Activated CD4-positive, alpha-beta T cell treated with anti-CD3 and anti-CD28 coated beads for 1 hour (primary cell): ENCODE data around the gene COX6A2.
A peak's percentile ranks its signal among the peaks of the same experiment; 100 is the strongest.

Experiments used
- DNase-seq: peaks from one replicate; pipeline ENCODE4 v3.0.0-alpha.2; 2020

Gene COX6A2

DNA sequence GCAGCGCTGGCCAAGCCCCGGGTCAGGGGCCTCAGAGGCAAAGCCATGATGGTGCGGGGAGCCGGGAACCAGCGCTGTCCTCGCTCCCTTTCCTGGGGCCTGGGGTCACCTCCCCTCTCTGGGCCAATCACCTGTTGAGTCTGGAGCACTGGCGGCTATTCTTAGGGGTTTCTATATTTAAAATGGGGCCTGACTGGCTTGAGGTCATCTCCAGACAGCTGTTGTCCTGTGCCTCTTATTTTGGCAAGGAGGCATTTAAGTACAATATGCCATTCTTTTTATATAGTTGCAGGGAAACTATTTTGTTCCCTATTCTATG is at the start of gene COX6A2:
TSS of gene COX6A2 (minus strand) at position 82 of the 319 bp plus-strand sequence. CDS start at position 47, 35 bp downstream.
- no peak for DNase-seq

DNA sequence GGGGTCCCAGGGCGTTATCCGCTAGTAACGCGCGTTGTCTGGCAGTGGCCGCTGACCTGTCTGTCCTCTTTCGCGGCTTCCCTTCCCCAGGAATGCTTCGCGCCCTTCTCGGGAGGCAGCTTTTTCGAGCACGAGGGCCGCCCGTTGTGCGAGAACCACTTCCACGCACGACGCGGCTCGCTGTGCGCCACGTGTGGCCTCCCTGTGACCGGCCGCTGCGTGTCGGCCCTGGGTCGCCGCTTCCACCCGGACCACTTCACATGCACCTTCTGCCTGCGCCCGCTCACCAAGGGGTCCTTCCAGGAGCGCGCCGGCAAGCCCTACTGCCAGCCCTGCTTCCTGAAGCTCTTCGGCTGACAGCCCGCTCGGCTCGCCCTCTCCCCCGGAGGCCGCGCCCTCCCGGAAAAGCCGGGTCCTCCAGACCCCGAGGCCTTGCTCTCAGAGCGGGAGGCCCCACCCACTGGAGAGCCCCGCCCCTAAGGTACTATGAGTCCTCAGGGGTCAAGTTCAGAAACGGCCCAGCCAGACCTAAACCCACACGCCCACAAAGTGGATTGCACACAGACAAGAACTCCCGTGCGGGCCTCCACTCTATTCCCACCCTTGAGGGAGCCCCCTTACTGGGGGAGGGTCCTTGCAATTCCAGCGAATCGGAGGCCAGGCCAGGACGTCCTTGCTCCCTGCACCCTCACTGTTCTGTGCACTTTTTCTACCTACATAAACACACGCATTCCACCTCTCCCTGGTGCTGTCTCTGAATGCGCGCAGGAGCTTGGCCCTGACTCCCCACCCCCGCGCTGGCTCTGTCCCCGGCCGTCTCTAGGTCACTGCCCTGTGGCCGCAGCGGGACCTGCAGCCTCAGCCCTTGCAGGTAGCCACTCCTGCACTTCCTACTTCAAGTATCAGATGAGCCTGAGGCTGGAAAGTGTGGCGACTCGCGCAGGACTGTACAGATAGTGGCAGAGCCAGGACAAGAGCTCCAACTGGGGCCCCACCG is 49.4 kb upstream of the COX6A2 start:
- DNase-seq: no peak

DNA sequence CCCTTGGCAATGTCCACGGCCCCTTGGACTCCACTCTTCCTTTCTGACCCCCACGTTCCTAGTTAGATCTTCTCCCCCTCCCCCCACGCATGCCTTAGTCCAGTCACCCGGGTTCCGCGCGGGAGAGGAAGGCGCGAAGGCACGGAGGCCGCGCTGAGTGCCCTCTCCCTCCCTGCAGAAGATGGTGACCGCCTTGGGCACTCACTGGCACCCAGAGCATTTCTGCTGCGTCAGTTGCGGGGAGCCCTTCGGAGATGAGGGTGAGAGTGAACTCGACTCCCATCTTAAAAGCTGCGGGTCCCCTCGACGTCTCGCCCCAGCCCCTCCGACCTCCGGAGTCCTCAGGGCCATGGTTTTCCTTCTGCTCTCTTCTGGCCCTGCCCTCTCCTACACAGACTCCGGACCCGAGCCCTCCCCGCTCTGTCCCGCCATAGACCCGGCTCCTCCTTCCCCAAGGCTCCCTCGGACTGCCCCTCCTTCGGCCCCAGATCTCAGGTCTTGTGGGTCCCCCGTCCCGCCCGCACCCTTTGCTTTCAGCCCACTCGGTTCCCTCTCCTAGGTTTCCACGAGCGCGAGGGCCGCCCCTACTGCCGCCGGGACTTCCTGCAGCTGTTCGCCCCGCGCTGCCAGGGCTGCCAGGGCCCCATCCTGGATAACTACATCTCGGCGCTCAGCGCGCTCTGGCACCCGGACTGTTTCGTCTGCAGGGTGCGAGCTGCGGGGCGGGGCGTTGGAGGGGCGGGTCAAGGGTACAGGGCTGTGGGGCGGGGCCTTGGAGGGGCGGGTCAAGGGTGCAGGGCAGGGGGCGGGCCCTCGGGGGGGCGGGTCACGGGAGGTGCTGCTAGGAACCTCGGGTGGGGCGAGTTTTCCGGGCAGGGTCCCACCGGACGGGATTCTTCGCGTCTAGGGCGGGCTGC is 48.4 kb upstream of the COX6A2 start:
- peak; percentile 79 for DNase-seq

DNA sequence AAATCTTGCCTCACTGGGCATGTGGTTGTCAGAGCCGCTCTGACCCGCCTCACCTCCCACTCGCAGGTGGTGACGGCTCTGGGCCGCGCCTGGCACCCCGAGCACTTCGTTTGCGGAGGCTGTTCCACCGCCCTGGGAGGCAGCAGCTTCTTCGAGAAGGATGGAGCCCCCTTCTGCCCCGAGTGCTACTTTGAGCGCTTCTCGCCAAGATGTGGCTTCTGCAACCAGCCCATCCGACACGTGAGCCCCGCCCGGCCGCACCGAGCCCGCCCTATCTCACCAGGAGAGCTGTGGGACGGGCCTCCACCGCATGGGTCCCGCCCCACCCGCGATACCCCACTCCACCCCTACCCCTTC is 47.8 kb upstream of the COX6A2 start:
- no peak for DNase-seq

DNA sequence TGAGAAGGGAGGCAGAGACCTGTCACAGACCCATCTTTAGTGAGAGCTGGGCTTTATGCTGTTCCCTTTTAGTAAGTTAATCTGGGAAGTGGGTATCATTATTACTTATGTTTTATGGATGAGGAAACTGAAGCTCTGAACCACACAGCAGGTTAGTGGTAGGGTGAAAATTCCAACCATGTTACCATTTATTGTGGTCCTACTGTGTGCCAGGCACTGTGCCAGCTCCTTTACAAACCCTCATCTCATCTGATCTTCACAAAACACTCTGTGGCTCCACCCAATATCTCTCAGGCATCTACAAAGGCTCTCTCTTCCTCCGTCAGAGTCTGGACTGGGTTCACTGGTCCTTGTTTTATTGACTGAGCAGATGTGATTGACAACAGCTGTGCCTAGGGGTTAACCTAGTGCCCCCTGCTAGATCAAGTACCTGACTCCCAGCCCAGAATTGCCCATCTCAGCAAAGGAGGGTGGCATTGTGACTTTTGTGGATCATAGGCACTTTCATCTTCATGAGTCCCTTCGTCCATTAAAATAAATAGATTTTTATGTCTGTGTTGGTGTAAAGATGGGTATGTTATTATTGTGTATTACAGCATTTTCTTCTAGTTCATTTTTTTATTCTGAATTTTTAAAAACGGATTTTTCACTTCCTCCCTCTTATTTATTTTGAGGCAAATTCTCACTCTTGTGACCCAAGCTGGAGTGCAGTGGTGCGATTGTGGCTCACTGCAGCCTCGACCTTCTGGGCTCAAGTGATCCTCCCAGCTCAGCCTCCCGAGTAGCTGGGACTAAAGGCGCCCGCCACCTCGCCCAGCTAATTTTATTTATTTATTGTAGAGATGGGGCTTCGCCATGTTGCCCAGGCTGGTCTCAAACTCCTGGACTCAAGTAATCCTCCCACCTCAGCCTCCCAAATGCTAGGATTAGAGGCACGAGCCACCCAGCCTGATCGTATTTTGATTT is 46.9 kb upstream of the COX6A2 start:
- DNase-seq: no peak

DNA sequence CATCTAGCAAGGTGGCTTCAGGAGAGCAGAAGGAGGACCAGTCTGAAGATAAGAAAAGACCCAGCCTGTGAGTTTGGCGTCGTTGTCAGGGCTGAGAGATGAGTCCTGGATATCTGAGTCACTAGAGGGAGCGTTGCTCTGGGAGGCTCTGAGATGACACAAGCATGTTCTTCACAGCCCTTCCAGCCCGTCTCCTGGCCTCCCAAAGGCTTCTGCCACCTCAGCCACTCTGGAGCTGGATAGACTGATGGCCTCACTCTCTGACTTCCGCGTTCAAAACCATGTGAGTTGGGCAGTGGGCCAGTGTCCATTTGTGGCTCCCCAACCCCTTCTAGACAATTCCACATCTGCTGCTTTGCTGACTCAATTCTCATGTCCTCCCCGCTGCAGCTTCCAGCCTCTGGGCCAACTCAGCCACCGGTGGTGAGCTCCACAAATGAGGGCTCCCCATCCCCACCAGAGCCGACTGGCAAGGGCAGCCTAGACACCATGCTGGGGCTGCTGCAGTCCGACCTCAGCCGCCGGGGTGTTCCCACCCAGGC is 46.1 kb upstream of the COX6A2 start:
- no peak for DNase-seq

DNA sequence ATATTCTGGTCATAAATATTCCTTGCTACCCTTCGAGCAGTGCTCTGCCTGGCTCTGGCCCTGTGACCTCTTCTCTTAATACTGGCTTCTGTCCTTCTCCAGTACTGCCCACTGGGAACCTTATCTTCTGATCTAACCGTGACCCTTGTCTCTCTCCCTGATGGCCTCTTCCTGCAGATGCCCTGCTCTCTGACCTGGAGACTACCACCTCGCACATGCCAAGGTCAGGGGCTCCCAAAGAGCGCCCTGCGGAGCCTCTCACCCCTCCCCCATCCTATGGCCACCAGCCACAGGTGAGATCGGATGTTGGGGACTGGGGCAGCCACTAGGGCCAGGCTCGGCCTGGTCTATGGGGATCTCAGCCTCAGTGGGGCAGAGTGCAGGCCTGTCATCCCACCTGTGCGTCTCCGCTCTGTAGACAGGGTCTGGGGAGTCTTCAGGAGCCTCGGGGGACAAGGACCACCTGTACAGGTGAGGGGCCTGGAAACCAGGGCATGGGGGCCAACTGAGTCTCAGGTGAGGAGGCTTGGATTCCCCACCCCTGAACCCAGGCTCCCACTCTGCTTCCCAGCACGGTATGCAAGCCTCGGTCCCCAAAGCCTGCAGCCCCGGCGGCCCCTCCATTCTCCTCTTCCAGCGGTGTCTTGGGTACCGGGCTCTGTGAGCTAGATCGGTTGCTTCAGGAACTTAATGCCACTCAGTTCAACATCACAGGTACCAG is 45.3 kb upstream of the COX6A2 start:
- DNase-seq: no peak

DNA sequence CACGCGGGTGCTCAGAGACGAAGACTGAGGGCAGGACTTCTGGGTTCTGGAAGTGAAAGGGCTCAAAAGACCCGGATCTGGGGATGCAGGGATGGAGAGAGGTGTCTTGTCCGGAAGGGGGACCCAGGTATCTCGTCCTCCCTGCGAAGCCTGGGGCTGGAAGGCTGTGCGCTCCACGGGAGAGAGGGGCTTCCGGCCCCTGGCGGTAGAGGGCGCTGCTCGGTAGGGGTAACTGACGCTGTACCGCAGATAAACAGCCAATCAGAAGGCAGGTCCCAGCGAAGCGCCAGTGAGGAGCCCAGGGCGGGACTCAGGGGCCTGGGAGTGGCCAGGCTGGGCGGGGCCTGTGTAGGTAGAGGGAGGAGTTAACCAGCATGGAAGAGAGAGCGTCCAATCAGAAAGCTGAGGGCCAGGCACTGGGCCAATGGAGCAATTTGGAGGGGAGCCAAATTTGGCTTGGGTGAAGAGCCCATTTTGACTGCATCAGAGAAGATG is 44.6 kb upstream of the COX6A2 start:
- no peak for DNase-seq

DNA sequence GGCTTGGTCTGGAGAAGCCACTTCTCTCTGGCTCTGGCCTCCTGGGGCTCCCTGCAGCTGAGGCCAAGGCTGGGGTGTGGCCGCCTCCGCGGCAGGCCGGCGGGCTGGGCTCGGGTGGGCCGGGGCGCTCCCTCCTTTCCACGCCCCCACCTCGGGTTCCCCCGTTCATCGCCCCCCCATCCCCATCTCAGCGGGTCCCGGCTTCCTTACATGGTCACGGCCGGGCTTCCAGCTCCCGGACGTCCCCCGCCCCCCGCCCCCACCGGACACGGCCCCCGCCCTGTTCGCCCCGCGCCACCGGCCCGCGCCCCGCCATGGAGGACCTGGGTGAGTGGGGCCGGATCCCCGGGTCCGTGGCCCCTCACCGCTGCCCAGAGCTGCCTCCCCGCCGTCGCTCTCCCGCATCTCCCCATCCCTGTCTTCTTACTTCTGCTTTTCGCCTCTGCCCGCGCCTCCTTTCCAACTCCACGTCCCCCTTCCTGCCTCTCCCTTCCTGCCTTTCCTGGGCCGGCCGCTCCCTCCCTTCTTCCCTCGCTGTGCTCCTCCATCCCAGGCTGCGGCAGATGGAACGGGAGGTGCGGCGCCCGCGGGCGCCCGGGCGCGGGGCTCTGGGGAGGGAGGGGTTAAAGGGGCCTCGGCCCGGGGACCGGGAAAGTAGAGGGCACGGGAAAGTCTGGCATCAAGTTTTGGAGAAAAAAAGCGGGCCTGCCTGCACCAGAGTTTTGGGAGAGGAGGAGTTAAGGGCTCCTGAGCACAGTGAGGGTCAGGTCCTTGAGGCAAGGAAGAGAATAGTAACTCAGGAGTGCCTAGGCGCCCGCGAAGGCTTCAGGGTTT is 43.9 kb upstream of the COX6A2 start, which contains the start of gene TGFB1I1:
TSS of gene TGFB1I1 (plus strand) at position 278 of the 834 bp plus-strand sequence. CDS start at position 315, 37 bp downstream.
- DNase-seq: no peak

DNA sequence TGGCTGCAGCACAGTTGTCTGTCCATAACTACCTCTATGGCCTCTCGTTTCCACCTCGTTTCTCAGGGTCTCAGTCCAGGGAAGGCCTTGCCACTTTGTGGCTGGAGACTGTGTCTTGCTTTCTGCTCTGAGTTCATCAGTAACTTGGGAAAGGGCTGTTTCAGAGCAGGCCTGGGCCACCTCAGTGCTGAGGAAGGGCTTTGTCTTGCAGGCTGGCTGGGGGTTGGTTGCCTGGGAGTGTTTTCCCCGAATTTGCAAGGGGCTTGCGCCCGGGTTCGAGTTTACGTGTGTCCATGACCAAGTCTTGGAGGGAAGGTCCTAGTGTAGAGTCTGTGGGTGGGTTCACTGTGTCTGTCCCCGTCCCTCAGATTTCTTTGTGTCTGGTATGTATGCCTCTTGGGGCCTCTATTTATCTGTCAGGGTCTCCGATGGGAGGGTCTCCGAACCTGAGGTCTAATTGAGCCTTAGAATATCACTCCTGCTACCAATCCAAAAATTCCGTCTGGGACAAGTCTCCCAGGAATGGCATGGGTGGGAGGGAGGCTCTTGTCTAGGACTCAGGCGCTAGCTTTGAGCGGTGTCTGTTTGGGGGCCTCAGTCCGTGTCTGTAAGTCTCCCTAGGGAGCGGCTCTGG is 43.2 kb upstream of the COX6A2 start:
- no peak for DNase-seq

DNA sequence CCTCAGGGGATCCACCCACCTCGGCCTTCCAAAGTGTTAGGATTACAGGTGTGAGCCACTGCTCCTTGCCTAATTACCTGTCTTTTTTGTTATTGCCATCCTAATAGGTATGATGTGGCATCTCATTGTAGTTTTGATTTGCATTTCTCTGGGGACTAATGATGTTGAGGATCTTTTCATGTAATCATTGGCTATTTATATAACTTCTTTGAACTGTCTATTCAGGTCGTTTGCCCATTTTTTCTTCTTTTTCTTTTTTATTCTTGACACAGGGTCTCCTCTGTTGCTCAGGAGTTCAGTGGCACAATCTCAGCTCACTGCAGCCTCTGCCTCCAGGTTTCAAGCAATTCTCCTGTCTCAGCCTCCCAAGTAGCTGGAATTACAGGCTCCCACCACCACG is 42.5 kb upstream of the COX6A2 start:
- no peak for DNase-seq

DNA sequence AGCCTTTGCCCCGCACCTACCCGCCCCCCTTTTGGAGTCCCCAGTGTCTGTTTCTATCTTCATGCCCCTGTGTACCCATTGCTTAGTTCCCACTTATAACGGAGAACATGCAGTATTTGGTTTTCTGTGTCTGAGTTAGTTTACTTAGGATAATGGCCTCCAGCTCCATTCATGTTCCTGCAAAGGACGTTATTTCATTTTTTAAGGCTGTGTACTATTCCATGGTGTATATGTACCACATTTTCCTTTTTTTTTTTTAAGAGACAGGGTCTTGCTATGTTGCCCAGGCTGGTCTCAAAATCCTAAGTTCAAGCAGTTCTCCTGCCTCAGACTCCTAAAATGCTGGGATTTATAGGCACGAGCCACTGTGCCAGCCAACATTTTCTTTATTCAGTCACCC is 39.7 kb upstream of the COX6A2 start:
- no peak for DNase-seq

DNA sequence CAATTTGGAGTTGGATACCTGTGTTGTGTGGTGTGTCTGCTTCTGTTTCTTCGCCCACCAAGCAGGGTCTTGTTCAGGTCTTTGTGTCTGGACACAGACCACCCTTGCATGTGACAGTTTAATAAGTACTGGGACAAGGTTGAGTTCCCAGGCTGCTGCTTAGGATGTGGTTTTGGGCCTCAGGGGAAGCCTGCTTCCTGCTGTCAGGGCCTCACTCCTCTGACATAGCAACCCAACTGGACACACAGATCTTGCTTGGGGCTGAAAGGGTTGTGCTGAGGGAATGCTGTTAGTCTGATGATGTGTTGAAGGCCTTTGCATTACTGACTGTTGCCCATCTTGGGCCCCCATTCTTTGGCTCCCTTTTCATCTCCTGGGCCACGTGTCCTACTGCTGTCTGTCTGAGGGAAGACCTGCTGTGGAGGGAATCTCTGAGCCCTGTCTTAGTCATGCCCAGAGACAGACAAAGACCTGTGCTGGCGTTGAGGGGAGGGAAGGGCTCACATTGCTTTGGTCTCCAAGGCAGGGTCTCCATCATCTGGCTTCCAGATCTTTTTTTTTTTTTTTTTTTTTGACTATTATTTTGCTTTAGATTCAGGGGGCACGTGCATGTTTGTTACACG is 39.1 kb upstream of the COX6A2 start:
- no peak for DNase-seq

DNA sequence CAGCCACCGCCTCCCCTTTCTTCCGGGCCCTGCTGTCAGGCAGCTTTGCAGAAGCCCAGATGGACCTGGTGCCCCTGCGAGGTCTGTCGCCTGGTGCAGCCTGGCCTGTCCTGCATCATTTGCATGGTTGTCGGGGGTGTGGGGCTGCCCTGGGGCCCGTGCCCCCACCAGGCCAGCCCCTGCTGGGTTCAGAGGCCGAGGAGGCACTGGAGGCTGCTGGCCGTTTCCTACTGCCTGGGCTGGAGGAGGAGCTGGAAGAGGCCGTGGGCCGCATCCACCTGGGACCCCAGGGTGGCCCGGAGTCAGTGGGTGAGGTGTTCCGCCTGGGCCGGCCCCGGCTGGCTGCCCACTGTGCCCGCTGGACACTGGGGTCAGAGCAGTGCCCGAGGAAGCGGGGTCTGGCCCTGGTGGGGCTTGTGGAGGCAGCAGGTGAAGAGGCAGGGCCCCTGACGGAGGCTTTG is 38.3 kb upstream of the COX6A2 start:
- DNase-seq: no peak

DNA sequence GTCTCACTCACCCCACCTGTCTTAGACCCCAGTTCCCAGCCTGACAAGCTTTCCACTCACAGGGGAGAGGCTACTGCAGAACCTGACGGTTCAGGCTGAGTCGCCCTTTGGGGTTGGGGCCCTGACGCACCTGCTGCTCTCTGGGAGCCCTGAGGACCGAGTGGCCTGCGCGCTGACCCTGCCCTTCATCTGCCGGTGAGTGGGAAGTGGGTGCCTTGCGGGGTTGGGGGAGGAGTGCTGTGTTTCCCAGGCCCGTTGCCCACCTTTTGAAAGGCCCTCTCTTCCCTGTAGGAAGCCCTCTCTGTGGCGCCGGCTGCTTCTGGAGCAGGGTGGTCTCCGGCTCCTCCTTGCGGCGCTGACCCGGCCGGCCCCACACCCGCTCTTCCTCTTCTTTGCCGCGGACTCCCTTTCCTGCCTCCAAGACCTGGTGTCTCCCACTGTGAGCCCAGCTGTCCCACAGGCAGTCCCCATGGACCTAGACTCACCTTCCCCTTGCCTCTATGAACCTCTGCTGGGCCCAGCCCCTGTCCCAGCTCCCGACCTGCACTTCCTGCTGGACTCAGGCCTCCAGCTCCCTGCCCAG is 37.7 kb upstream of the COX6A2 start:
- no peak for DNase-seq

DNA sequence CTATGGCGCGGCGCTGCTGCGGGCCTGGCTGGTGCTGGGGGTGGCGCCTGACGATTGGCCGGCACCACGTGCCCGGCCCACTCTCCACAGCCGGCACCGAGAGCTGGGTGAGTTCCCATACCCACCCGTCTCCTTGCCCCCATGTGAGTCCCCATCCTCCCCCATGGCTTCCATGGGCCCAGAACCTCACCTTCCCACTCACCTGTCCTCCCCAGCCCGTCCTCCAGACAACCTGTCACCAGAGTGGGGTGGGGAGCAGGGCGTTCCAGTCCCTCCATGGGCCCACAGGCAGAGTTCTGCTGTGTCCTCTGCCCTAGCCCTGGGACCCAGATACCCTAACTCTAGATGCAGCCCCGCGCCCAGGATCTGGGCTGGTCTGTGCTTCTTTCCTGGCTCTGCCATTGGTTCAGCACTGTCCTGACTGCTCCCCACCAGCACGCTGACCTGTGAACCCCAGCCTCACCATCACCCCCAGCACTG is 36.7 kb upstream of the COX6A2 start:
- no peak for DNase-seq

DNA sequence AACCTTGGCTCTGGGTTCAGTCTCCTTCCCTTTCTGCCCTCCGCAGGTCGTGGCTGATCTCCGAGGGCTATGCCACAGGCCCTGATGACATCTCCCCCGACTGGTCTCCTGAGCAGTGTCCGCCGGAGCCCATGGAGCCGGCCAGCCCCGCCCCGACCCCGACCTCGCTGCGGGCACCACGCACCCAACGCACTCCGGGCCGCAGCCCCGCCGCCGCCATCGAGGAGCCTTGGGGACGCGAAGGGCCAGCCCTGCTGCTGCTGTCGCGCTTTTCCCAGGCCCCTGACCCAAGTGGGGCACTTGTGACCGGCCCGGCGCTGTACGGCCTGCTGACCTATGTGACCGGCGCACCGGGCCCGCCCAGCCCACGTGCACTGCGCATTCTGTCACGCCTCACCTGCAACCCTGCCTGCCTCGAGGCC is 36.2 kb upstream of the COX6A2 start:
- DNase-seq: no peak
